ENCODE results near the gene VPS11.

DNA sequence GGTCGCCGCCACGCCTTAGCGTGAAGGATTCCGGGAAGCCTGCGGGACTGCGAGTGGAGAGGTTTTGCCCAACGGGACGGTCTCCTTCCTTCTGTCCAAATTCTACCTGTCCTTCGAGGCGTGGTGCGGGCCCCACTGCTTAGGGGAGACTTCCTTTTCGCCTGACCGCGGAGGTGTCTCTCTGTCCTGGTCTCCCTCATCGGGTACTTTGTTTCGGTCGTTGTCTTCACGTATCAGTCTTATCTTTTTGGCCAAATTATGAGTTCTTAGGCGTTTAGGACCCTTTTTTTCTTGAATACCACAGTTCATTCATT, 54.1 kb downstream of the VPS11 start:
- TF ChIP-seq, protein P1, sequence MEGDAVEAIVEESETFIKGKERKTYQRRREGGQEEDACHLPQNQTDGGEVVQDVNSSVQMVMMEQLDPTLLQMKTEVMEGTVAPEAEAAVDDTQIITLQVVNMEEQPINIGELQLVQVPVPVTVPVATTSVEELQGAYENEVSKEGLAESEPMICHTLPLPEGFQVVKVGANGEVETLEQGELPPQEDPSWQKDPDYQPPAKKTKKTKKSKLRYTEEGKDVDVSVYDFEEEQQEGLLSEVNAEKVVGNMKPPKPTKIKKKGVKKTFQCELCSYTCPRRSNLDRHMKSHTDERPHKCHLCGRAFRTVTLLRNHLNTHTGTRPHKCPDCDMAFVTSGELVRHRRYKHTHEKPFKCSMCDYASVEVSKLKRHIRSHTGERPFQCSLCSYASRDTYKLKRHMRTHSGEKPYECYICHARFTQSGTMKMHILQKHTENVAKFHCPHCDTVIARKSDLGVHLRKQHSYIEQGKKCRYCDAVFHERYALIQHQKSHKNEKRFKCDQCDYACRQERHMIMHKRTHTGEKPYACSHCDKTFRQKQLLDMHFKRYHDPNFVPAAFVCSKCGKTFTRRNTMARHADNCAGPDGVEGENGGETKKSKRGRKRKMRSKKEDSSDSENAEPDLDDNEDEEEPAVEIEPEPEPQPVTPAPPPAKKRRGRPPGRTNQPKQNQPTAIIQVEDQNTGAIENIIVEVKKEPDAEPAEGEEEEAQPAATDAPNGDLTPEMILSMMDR (IDR thresholded peaks at IDR 0.05; ENCODE audit: poor library complexity, severe bottlenecking): no peak
- TF ChIP-seq TAF1 (IDR thresholded peaks at IDR 0.05; ENCODE audit: low read depth) (no peak), EP300 (conservative IDR thresholded peaks at IDR 0.05; ENCODE audit: poor library complexity, severe bottlenecking) (no peak), RAD21 (conservative IDR thresholded peaks at IDR 0.05) (no peak), POLR2AphosphoS5 (IDR thresholded peaks at IDR 0.05) (no peak)

Data from neural cell (in vitro differentiated cells).